ENCODE measurements around the gene MMD.
"Not testable (repeated sequence)": the region's sequence is repeated elsewhere in the genome, so short reads cannot be mapped to it uniquely, and the experiment has no call there.

The MMD gene

GRCh38 chr17:55421179-55421934, at the start of gene MMD:
Gene MMD, minus strand, starts transcription at chr17:55421835. Its CDS starts 140 bp downstream, at chr17:55421695.
- DNase-seq, result no peak

GRCh38 chr17:55466671-55467070, 45.0 kb upstream of the MMD start:
- no peak for DNase-seq

GRCh38 chr17:55465771-55466170, 44.1 kb upstream of the MMD start:
- DNase-seq, result not testable (repeated sequence)

- no peak for DNase-seq
Measured at GRCh38 chr17:55463600-55463999, 42.0 kb upstream of the MMD start.

GRCh38 chr17:55462711-55463110, 41.1 kb upstream of the MMD start:
- no peak for DNase-seq

- DNase-seq, result no peak
Measured at GRCh38 chr17:55462234-55462633, 40.6 kb upstream of the MMD start.

- peak; percentile 1 for DNase-seq
Measured at GRCh38 chr17:55458978-55459377, 37.3 kb upstream of the MMD start.

- no peak for DNase-seq
Measured at GRCh38 chr17:55458287-55458900, 36.8 kb upstream of the MMD start.

GRCh38 chr17:55456307-55457240, 34.9 kb upstream of the MMD start:
- no peak for DNase-seq

GRCh38 chr17:55454906-55455474, 33.4 kb upstream of the MMD start:
- DNase-seq, result no peak

- DNase-seq, result no peak
Measured at GRCh38 chr17:55453839-55454557, 32.4 kb upstream of the MMD start.

GRCh38 chr17:55452139-55452790, 30.6 kb upstream of the MMD start:
- DNase-seq, result no peak

GRCh38 chr17:55451758-55452138, 30.1 kb upstream of the MMD start:
- DNase-seq, result no peak

- DNase-seq, result no peak
Measured at GRCh38 chr17:55451203-55451641, 29.6 kb upstream of the MMD start.

- no peak for DNase-seq
Measured at GRCh38 chr17:55450232-55450825, 28.7 kb upstream of the MMD start.

GRCh38 chr17:55448681-55449080, 27.0 kb upstream of the MMD start:
- no peak for DNase-seq

GRCh38 chr17:55446581-55447205, 25.1 kb upstream of the MMD start:
- no peak for DNase-seq

GRCh38 chr17:55446004-55446403, 24.4 kb upstream of the MMD start:
- not testable (repeated sequence) for DNase-seq

- no peak for DNase-seq
Measured at GRCh38 chr17:55444471-55445441, 23.1 kb upstream of the MMD start.

- no peak for DNase-seq
Measured at GRCh38 chr17:55443904-55444303, 22.3 kb upstream of the MMD start.

Data from activated CD4-positive, alpha-beta T cell treated with anti-CD3 and anti-CD28 coated beads, Interleukin-2, amount 50 U/mL, for 4 hours (primary cell).